Nephron (organoid): ENCODE results near the gene BCAR3.
A peak's percentile ranks its signal among the peaks of the same experiment; 100 is the strongest.
"Not testable (repeated sequence)": the region's sequence is repeated elsewhere in the genome, so short reads cannot be mapped to it uniquely, and the experiment has no call there.

Experiments used
- H3K27ac Mint-ChIP-seq, 3 experiments: 2 replicates each; pipeline ENCODE4 v1.8.0; 2020; ENCODE audit warnings: mixed read lengths in 3 of 3, mild to moderate bottlenecking in 2 of 3, moderate library complexity in 1 of 3
- H3K27me3 Mint-ChIP-seq: 2 replicates; pipeline ENCODE4 v1.8.0; 2021; ENCODE audit warnings: low read depth, mild to moderate bottlenecking, moderate library complexity, mixed read lengths
- H3K36me3 Mint-ChIP-seq: 2 replicates; pipeline ENCODE4 v1.8.0; 2020; ENCODE audit warnings: low read depth, mixed read lengths
- H3K4me1 Mint-ChIP-seq: 2 replicates; pipeline ENCODE4 v1.8.0; 2020; ENCODE audit warnings: mixed read lengths
- H3K4me3 Mint-ChIP-seq, 3 experiments: 2 replicates each; pipeline ENCODE4 v1.8.0; 2020; ENCODE audit warnings: mild to moderate bottlenecking in 3 of 3, mixed read lengths in 3 of 3, moderate library complexity in 2 of 3
- H3K9me3 Mint-ChIP-seq: 2 replicates; pipeline ENCODE4 v1.8.0; 2020; ENCODE audit warnings: mixed read lengths
- TF ChIP-seq, protein P1 (sequence below), 3 experiments: fragments of 200-600 bp; sonication (generic); IDR thresholded peaks; one replicate each; pipeline ENCODE4 v1.5.0; 2021; ENCODE audit warnings: antibody characterized with exemption in 3 of 3; ENCODE audit not compliant: unreplicated experiment in 3 of 3

Gene BCAR3

GRCh38 chr1:93591676-93592550, 89.7 kb downstream of the BCAR3 start:
- Mint-ChIP-seq H3K4me3 (peak overlapping the region in 1 of 3 experiments; percentile 37), H3K4me1 (peaks cover 76% of the 10 kb centered on the region), H3K27me3 (peaks cover 3% of the 10 kb centered on the region), H3K9me3 (no peaks in the 10 kb centered on the region), H3K36me3 (peaks cover 33% of the 10 kb centered on the region), H3K27ac (peak overlapping the region; percentile 80 to 98 (median 83))
- TF ChIP-seq, protein P1, sequence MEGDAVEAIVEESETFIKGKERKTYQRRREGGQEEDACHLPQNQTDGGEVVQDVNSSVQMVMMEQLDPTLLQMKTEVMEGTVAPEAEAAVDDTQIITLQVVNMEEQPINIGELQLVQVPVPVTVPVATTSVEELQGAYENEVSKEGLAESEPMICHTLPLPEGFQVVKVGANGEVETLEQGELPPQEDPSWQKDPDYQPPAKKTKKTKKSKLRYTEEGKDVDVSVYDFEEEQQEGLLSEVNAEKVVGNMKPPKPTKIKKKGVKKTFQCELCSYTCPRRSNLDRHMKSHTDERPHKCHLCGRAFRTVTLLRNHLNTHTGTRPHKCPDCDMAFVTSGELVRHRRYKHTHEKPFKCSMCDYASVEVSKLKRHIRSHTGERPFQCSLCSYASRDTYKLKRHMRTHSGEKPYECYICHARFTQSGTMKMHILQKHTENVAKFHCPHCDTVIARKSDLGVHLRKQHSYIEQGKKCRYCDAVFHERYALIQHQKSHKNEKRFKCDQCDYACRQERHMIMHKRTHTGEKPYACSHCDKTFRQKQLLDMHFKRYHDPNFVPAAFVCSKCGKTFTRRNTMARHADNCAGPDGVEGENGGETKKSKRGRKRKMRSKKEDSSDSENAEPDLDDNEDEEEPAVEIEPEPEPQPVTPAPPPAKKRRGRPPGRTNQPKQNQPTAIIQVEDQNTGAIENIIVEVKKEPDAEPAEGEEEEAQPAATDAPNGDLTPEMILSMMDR (IDR thresholded peaks at IDR 0.05; ENCODE audit: unreplicated experiment in 3 of 3), result no peak

- H3K4me1 Mint-ChIP-seq, result peaks cover 70% of the 10 kb centered on the region
- peaks cover 34% of the 10 kb centered on the region for H3K36me3 Mint-ChIP-seq
- not testable (repeated sequence) for H3K27me3 Mint-ChIP-seq, H3K9me3 Mint-ChIP-seq, H3K4me3 Mint-ChIP-seq
- peak overlapping the region; percentile 80 to 98 (median 83) for H3K27ac Mint-ChIP-seq
Measured at GRCh38 chr1:93591291-93591675, 90.4 kb downstream of the BCAR3 start.

DNA sequence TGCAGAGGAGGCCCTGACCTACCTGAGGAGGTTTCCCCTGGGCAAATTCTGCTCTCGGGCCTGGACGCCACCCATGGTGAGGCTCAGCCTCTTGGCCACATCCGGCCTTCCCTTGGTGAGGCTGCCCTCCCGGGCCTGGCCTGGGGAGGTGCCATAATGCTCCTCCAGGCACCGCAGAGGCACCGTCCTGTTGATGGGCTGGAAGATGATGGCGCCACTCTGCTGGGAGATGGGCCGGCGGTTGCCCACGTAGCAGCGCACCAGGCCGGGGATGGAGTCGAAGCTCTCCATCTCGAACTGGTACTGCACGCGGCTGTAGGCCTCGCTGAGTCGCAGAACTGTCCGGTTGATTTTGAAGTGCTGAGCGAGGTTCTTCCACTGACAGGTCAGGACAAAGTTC, 92.7 kb downstream of the BCAR3 start:
- Mint-ChIP-seq H3K36me3 (peaks cover 41% of the 10 kb centered on the region), H3K27ac (peak overlapping the region in 1 of 3 experiments; percentile 4), H3K27me3 (peaks cover 3% of the 10 kb centered on the region), H3K9me3 (no peaks in the 10 kb centered on the region), H3K4me3 (no peak overlapping the region), H3K4me1 (peaks cover 63% of the 10 kb centered on the region)
- TF ChIP-seq, protein P1 (IDR thresholded peaks at IDR 0.05; ENCODE audit: unreplicated experiment in 3 of 3), result no peak

- H3K9me3 Mint-ChIP-seq, result no peaks in the 10 kb centered on the region
- peaks cover 61% of the 10 kb centered on the region for H3K4me1 Mint-ChIP-seq
- TF ChIP-seq, protein P1 (IDR thresholded peaks at IDR 0.05; ENCODE audit: unreplicated experiment in 3 of 3), result no peak
- peak overlapping the region in 2 of 3 experiments; percentile 4 to 55 for H3K27ac Mint-ChIP-seq
- H3K4me3 Mint-ChIP-seq, result no peak overlapping the region
- no peaks in the 10 kb centered on the region for H3K27me3 Mint-ChIP-seq
- H3K36me3 Mint-ChIP-seq, result peaks cover 44% of the 10 kb centered on the region
Measured at GRCh38 chr1:93588206-93588605, 93.4 kb downstream of the BCAR3 start.

DNA sequence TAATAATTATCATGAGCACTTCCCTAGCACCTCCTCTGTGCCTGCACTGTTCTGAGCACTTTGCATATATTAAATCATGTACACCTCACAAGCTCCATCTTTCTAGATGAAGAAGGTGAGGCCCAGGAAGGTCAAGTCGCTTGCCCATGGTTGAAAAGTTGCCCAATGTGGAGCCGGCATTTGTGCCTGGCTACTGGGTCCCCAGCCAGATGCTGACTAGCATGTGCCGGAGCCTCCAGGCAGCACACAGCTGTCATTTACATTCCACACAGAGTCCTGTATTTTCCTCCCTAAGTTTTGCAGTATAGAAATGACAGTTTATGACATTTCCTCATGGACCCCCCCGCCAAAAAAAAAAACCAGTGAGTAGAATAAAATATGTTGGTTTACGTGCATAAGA, 94.3 kb downstream of the BCAR3 start:
- H3K9me3 Mint-ChIP-seq, result no peaks in the 10 kb centered on the region
- H3K4me3 Mint-ChIP-seq, result no peak overlapping the region
- H3K27ac Mint-ChIP-seq, result peak overlapping the region in 2 of 3 experiments; percentile 4 to 63
- peaks cover 44% of the 10 kb centered on the region for H3K36me3 Mint-ChIP-seq
- TF ChIP-seq, protein P1 (IDR thresholded peaks at IDR 0.05; ENCODE audit: unreplicated experiment in 3 of 3), result no peak
- no peaks in the 10 kb centered on the region for H3K27me3 Mint-ChIP-seq
- H3K4me1 Mint-ChIP-seq, result peaks cover 62% of the 10 kb centered on the region

DNA sequence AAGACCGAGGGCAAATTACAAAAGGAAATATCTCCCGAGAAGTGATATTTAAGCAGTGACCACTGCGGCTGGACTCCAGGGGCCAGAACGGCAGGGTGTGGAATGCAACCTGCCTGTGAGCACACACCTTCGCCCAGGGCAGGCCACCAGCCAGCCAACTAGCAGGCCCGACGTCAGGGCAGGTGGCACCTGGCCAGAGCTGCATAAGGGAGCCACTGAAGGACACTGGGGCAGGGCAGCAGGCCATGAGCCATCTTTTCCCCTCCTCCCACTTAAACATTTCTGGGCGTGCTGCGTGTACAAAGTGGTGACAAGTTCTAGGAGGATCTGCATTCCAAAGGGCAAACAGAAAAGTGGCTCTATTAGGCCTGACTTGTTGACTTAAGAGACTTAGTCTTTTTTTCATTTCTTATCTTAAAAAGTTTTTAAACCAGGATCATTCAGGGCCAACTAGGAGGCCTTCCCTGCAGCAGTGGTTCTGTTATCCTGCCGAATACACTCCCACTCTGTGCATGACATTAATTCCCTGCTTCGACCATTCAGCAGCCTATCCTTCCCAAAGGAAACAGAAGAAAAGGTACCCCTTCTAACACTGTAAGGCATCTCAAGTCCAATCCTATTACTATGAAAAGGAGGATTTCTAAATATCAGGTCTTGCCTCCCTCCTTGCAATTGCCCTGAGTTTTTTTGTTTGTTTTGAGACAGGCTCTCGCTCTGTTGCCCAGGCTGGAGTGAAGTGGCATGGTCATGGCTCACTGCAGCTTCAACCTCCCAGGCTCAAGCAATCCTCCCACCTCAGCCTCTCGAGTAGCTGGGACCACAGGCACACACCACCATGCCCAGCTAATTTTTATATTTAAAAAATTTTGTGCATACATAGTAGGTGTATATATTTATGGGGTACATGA, 96.3 kb downstream of the BCAR3 start:
- H3K27me3 Mint-ChIP-seq, result no peaks in the 10 kb centered on the region
- H3K4me3 Mint-ChIP-seq, result no peak overlapping the region
- peaks cover 38% of the 10 kb centered on the region for H3K36me3 Mint-ChIP-seq
- peak overlapping the region; percentile 49 to 84 (median 72) for H3K27ac Mint-ChIP-seq
- H3K4me1 Mint-ChIP-seq, result peaks cover 48% of the 10 kb centered on the region
- TF ChIP-seq, protein P1 (IDR thresholded peaks at IDR 0.05; ENCODE audit: unreplicated experiment in 3 of 3), result no peak
- H3K9me3 Mint-ChIP-seq, result no peaks in the 10 kb centered on the region
